Ascending aorta (tissue), 2 donors: Measurements from ENCODE around the gene MBNL1. TPM values are rescaled to one million over a fixed set of nuclear protein-coding genes. Genes with fewer than 3 reads are reported as not detected.

Experiments
- DNase-seq, 2 donors: peaks; one replicate each; pipeline ENCODE4 v3.0.0-alpha.2; 2019; ENCODE audit warnings: low spot score in 2 of 2
- H3K27ac ChIP-seq, 2 donors: fragments of 200-600 bp; sonication (generic); one replicate each; pipeline ENCODE4 v1.5.1; 2016 to 2017; ENCODE audit warnings: mild to moderate bottlenecking in 1 of 2
- H3K27me3 ChIP-seq: fragments of 200-600 bp; sonication (generic); one replicate; pipeline ENCODE4 v1.5.1; 2017
- H3K36me3 ChIP-seq, 2 donors: fragments of 200-600 bp; sonication (generic); one replicate each; pipeline ENCODE4 v1.5.1; 2016
- H3K4me1 ChIP-seq, 2 donors: fragments of 200-600 bp; sonication (generic); one replicate each; pipeline ENCODE4 v1.5.1; 2016 to 2017; ENCODE audit warnings: mild to moderate bottlenecking in 1 of 2
- H3K4me3 ChIP-seq, 2 donors: fragments of 200-600 bp; sonication (generic); one replicate each; pipeline ENCODE4 v1.5.1; 2016 to 2017; ENCODE audit warnings: mild to moderate bottlenecking in 1 of 2
- H3K9me3 ChIP-seq, 2 donors: fragments of 200-600 bp; sonication (generic); one replicate each; pipeline ENCODE4 v1.5.1; 2016
- CTCF ChIP-seq, 3 experiments: fragments of 200-600 bp in 2 of 3; fragments of 450-650 bp in 1 of 3; sonication (generic) in 2 of 3; IDR thresholded peaks; one replicate each; pipeline ENCODE4 v1.5.1; 2016 to 2019; ENCODE audit warnings: antibody characterized with exemption in 3 of 3, mild to moderate bottlenecking in 1 of 3, moderate library complexity in 1 of 3
- intact Hi-C: fragments of 100-400 bp; cut with DNase I; formaldehyde crosslinking; loops from one replicate; pipeline ENCODE4 v1.15.1; 2023
- total RNA-seq: library from RNA; depleted of rRNA; stranded (reverse); fragments of >200 nt; gene quantifications from one replicate; pipeline ENCODE4 v1.1.0, GENCODE V29; 2016

MBNL1 gene
- total RNA-seq, 1 donor from 2014 or later, result 350 TPM

- Histone ChIP-seq H3K27ac (peak overlapping the region; percentile 83), H3K4me1 (peaks cover 19 to 60% of the 10 kb centered on the region in 2 donors), H3K36me3 (peaks cover 0 to 8% of the 10 kb centered on the region in 2 donors), H3K27me3 (no peaks in the 10 kb centered on the region), H3K4me3 (peak overlapping the region; percentile 0 to 52), H3K9me3 (no peaks in the 10 kb centered on the region)
- DNase-seq, result no peak
- TF ChIP-seq CTCF (IDR thresholded peaks at IDR 0.05), result no peak
- intact Hi-C loops, result loop anchor here (10.0 kb wide), 2 partner anchors 101 to 141 kb away; no protein-coding TSS in a partner anchor
Measured at GRCh38 chr3:152304160-152304559, 35.4 kb downstream of the MBNL1 start.

- TF ChIP-seq CTCF (IDR thresholded peaks at IDR 0.05), result no peak
- Histone ChIP-seq H3K36me3 (no peaks in the 10 kb centered on the region), H3K9me3 (no peaks in the 10 kb centered on the region), H3K4me3 (peak overlapping the region in 1 of 2 donors; percentile 26), H3K4me1 (peaks cover 20 to 61% of the 10 kb centered on the region in 2 donors), H3K27ac (peak overlapping the region; percentile 83), H3K27me3 (no peaks in the 10 kb centered on the region)
- DNase-seq, result no peak
- intact Hi-C loops, result loop anchor here (10.0 kb wide), 2 partner anchors 100 to 140 kb away; no protein-coding TSS in a partner anchor
Measured at GRCh38 chr3:152305075-152305474, 36.3 kb downstream of the MBNL1 start.

GRCh38 chr3:152307829-152308474 is 39.2 kb downstream of the MBNL1 start:
- no peaks in the 10 kb centered on the region for H3K36me3 ChIP-seq
- H3K27ac ChIP-seq, result peak overlapping the region; percentile 83
- no peaks in the 10 kb centered on the region for H3K9me3 ChIP-seq
- TF ChIP-seq CTCF (IDR thresholded peaks at IDR 0.05), result no peak
- peak overlapping the region in 1 of 2 donors; percentile 16 for H3K4me3 ChIP-seq
- intact Hi-C loops, result loop anchor here (10.0 kb wide), 2 partner anchors 97 to 137 kb away; no protein-coding TSS in a partner anchor
- H3K4me1 ChIP-seq, result peaks cover 20 to 73% of the 10 kb centered on the region in 2 donors
- DNase-seq, result no peak
- no peaks in the 10 kb centered on the region for H3K27me3 ChIP-seq

- DNase-seq, result no peak
- intact Hi-C loops, result loop anchor here (10.0 kb wide), 2 partner anchors 96 to 136 kb away; no protein-coding TSS in a partner anchor
- H3K36me3 ChIP-seq, result no peaks in the 10 kb centered on the region
- peak overlapping the region; percentile 83 for H3K27ac ChIP-seq
- no peaks in the 10 kb centered on the region for H3K9me3 ChIP-seq
- no peak for TF ChIP-seq CTCF (IDR thresholded peaks at IDR 0.05)
- H3K4me1 ChIP-seq, result peaks cover 20 to 71% of the 10 kb centered on the region in 2 donors
- H3K27me3 ChIP-seq, result no peaks in the 10 kb centered on the region
- peak overlapping the region in 1 of 2 donors; percentile 16 for H3K4me3 ChIP-seq
Measured at GRCh38 chr3:152308475-152308844, 39.7 kb downstream of the MBNL1 start.

GRCh38 chr3:152309031-152309430 is 40.3 kb downstream of the MBNL1 start:
- TF ChIP-seq CTCF (IDR thresholded peaks at IDR 0.05), result no peak
- Histone ChIP-seq H3K9me3 (no peaks in the 10 kb centered on the region), H3K4me3 (peak overlapping the region; percentile 9 to 28), H3K36me3 (no peaks in the 10 kb centered on the region), H3K27ac (peak overlapping the region; percentile 83), H3K27me3 (no peaks in the 10 kb centered on the region), H3K4me1 (peaks cover 17 to 70% of the 10 kb centered on the region in 2 donors)
- no peak for DNase-seq
- intact Hi-C loops, result loop anchor here (10.0 kb wide), 2 partner anchors 96 to 136 kb away; no protein-coding TSS in a partner anchor
